GM23248 (cell line): ENCODE data around the gene APPBP2.

Experiments
- EZH2 ChIP-seq: fragments of 200-600 bp; sonication (generic); IDR thresholded peaks from 2 replicates; pipeline ENCODE4 v1.6.1; 2018; ENCODE audit warnings: antibody characterized with exemption, mild to moderate bottlenecking; ENCODE audit not compliant: insufficient read depth, poor library complexity, severe bottlenecking
- EZH2phosphoT487 ChIP-seq: fragments of 200-600 bp; sonication (generic); IDR thresholded peaks from 2 replicates; pipeline ENCODE4 v1.6.1; 2018; ENCODE audit warnings: antibody characterized with exemption, moderate library complexity, mild to moderate bottlenecking, low read depth; ENCODE audit not compliant: insufficient read depth

DNA sequence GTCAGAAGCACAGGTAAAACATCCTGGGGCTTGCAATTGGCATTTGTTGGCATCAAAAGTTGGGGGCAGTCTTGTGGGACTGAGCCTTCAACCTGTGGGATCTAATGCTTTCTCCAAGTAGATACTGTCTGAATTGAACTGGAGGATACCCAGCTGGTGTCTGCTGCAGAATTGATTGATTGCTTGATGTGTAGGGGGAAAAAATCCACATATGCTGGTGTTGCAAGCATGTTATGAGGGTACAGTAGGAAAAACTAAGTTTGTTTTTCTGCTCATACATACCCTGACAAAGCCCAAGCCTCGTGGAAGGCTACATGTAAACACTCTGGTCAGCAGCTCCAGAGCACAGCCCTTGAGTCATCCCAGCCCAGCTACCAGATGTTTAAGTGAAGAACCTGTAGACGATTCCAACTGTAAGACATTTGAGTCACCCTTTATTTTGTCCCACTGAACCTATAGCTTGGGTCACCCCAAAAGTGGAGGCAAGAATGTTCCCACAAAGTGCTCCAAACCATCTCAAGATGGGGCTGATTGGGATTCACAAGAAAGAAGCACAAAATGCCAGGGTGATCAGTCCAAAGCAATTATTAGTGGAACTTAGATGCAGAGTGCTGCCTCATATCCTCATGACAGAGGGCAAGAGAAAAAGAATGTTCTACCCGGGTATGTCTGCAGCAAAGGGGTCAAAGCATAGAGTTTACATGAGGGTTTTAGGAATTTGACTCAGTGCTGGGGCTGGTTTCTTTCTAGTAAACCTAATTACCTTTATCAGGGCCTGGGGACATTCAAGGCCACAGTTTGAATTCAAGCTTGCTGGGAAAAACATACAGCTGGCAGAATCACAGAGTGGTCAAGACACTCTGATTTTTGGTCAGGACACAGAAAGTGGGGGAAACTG lies 9.6 kb upstream of the APPBP2 start:
- TF ChIP-seq EZH2 (no peak), EZH2phosphoT487 (no peak)
